ENCODE results near the gene NOX3. TPM values are rescaled to one million over a fixed set of nuclear protein-coding genes. Genes with fewer than 3 reads are reported as not detected.

Gene NOX3
- total RNA-seq, 1 experiment from 2014 or later, result not detected

GRCh38 chr6:155406801-155407200 lies 48.8 kb downstream of the NOX3 start:
- H2BK20ac ChIP-seq (ENCODE audit: low read depth, low read length, poor library complexity, severe bottlenecking), result no peak overlapping the region
- H3K79me1 ChIP-seq (ENCODE audit: insufficient read depth, low read depth, low read length, poor library complexity, severe bottlenecking), result no peaks in the 10 kb centered on the region
- no peak overlapping the region for H2AFZ ChIP-seq (ENCODE audit: low read length)
- H2BK5ac ChIP-seq (ENCODE audit: insufficient read length, low read length), result no peak overlapping the region
- H3K4me3 Mint-ChIP-seq, result no peak overlapping the region
- no peak overlapping the region for H3K56ac ChIP-seq (ENCODE audit: insufficient read length, low read depth, low read length)
- H3K27me3 Mint-ChIP-seq (ENCODE audit: low read depth), result no peaks in the 10 kb centered on the region; the same call in 1 of the 2 replicates
- no peak overlapping the region for H3K23ac ChIP-seq (ENCODE audit: insufficient read length, low read depth, low read length)
- no peak overlapping the region for H4K91ac ChIP-seq (ENCODE audit: insufficient read length, low read depth, low read length)
- 0 out of 4 replicates have a peak, but pooled peaks cover 0 to 4% of the 10 kb centered on the region in 2 experiments for H3K4me1 Mint-ChIP-seq
- no peak overlapping the region for H3K4me2 ChIP-seq (ENCODE audit: insufficient read depth, insufficient read length, low read length)
- no peaks in the 10 kb centered on the region for H3K9me3 ChIP-seq (ENCODE audit: control insufficient read depth, low read depth, low read length)
- H3K27ac ChIP-seq (ENCODE audit: insufficient read length, low read depth, low read length), result no peak overlapping the region
- H3K14ac ChIP-seq (ENCODE audit: insufficient read depth, low read length), result no peak overlapping the region
- H3K27me3 ChIP-seq (ENCODE audit: insufficient read depth, low read length), result no peaks in the 10 kb centered on the region
- no peak overlapping the region for H3K9ac ChIP-seq (ENCODE audit: extremely low read depth, insufficient read length, low read length)
- no peaks in the 10 kb centered on the region for H3K36me3 Mint-ChIP-seq (ENCODE audit: insufficient read depth in 1 of 3, low read depth in 3 of 3)
- no peak overlapping the region for H3T11ph ChIP-seq (ENCODE audit: low read length)
- H4K8ac ChIP-seq (replicated peaks; ENCODE audit: insufficient read length, low read depth, low read length), result no peak overlapping the region
- H3K18ac ChIP-seq (ENCODE audit: insufficient read length, low read depth, low read length), result no peak overlapping the region
- TF ChIP-seq CTCF (conservative IDR thresholded peaks at IDR 0.05), result peak; percentile 42; the same call in 2 of the 3 replicates
- no peaks in the 10 kb centered on the region for H3K23me2 ChIP-seq (ENCODE audit: insufficient read length, low read depth, low read length, poor library complexity, severe bottlenecking)
- no peak overlapping the region for H2BK15ac ChIP-seq (ENCODE audit: low read depth, low read length)
- no peak overlapping the region for H4K5ac ChIP-seq (ENCODE audit: insufficient read length, low read depth, low read length)
- H2BK12ac ChIP-seq (ENCODE audit: insufficient read length, low read depth, low read length), result no peak overlapping the region
- H2BK120ac ChIP-seq (ENCODE audit: low read depth, low read length, poor library complexity, severe bottlenecking), result no peak overlapping the region
- no peak for DNase-seq
- peaks cover 2% of the 10 kb centered on the region for H4K20me1 ChIP-seq (ENCODE audit: control insufficient read depth, insufficient read depth, insufficient read length)
- H3K4ac ChIP-seq (ENCODE audit: low read depth, low read length), result no peak overlapping the region
- H2AK5ac ChIP-seq (ENCODE audit: insufficient read length, low read length), result no peak overlapping the region
- H3K4me1 ChIP-seq (ENCODE audit: insufficient read depth, low read length), result no peaks in the 10 kb centered on the region
- no peaks in the 10 kb centered on the region for H3K9me3 Mint-ChIP-seq
- H3K79me2 ChIP-seq (ENCODE audit: insufficient read depth, low read length), result no peaks in the 10 kb centered on the region
- WGBS (ENCODE audit: extremely low coverage, insufficient read length, low lambda C conversion rate), result no CpG with 5 or more reads among the region's 1 CpG
- no peak overlapping the region for H3K27ac Mint-ChIP-seq
